Astrocyte (in vitro differentiated cells and primary cell): ENCODE results near the gene PEAR1. TPM values are rescaled to one million over a fixed set of nuclear protein-coding genes. Genes with fewer than 3 reads are reported as not detected.

Source experiments
- DNase-seq: peaks from one replicate; pipeline ENCODE4 v3.0.0-alpha.2; 2010; ENCODE audit warnings: low read depth
- FAIRE-seq: peaks from 2 replicates; lab custom pipeline; 2011; peaks lifted over from hg19 to GRCh38; lab: Jason Lieb, UNC
- H2AFZ ChIP-seq: 2 replicates; pipeline ENCODE4 v1.6.0; 2012; ENCODE audit warnings: low read depth, low read length, inconsistent platforms
- H3K27ac ChIP-seq: 2 replicates; pipeline ENCODE4 v1.5.1; 2011; ENCODE audit warnings: low read depth, low read length, inconsistent platforms
- H3K27me3 ChIP-seq: 2 replicates; pipeline ENCODE4 v1.6.0; 2011; ENCODE audit warnings: low read length, inconsistent platforms; ENCODE audit not compliant: insufficient read depth
- H3K36me3 ChIP-seq: 2 replicates; pipeline ENCODE4 v1.5.1; 2011; ENCODE audit warnings: low read length, inconsistent platforms; ENCODE audit not compliant: insufficient read depth
- H3K4me1 ChIP-seq: 2 replicates; pipeline ENCODE4 v1.5.1; 2011; ENCODE audit warnings: low read length, inconsistent platforms; ENCODE audit not compliant: insufficient read depth
- H3K4me2 ChIP-seq: 2 replicates; pipeline ENCODE4 v1.6.0; 2012; ENCODE audit warnings: low read length, inconsistent platforms
- H3K4me3 ChIP-seq: 2 replicates; pipeline ENCODE4 v1.5.1; 2011; ENCODE audit warnings: low read depth, mild to moderate bottlenecking, low read length, inconsistent platforms; ENCODE audit not compliant: insufficient read depth
- H3K79me2 ChIP-seq: 2 replicates; pipeline ENCODE4 v1.6.0; 2012; ENCODE audit warnings: mild to moderate bottlenecking, low read length, inconsistent platforms; ENCODE audit not compliant: insufficient read depth
- H3K9ac ChIP-seq: 2 replicates; pipeline ENCODE4 v1.6.0; 2012; ENCODE audit warnings: mild to moderate bottlenecking, low read length, inconsistent platforms
- H3K9me3 ChIP-seq: 2 replicates; pipeline ENCODE4 v1.5.1; 2012; ENCODE audit warnings: low read depth, mild to moderate bottlenecking, low read length, inconsistent platforms; ENCODE audit not compliant: insufficient read depth
- H4K20me1 ChIP-seq: 2 replicates; pipeline ENCODE4 v1.6.0; 2012; ENCODE audit warnings: low read length, inconsistent platforms; ENCODE audit not compliant: insufficient read depth
- H3K27ac Mint-ChIP-seq: one replicate; pipeline ENCODE4 v1.8.0; 2021; ENCODE audit warnings: mild to moderate bottlenecking, mixed read lengths; ENCODE audit not compliant: unreplicated experiment
- H3K27me3 Mint-ChIP-seq: one replicate; pipeline ENCODE4 v1.8.0; 2021; ENCODE audit warnings: low read depth, mixed read lengths; ENCODE audit not compliant: unreplicated experiment
- H3K36me3 Mint-ChIP-seq: one replicate; pipeline ENCODE4 v1.8.0; 2021; ENCODE audit warnings: low read depth, mixed read lengths; ENCODE audit not compliant: unreplicated experiment
- H3K4me1 Mint-ChIP-seq: one replicate; pipeline ENCODE4 v1.8.0; 2021; ENCODE audit warnings: low read depth, mixed read lengths; ENCODE audit not compliant: unreplicated experiment
- H3K4me3 Mint-ChIP-seq: one replicate; pipeline ENCODE4 v1.8.0; 2021; ENCODE audit warnings: mild to moderate bottlenecking, moderate library complexity, mixed read lengths; ENCODE audit not compliant: unreplicated experiment
- H3K9me3 Mint-ChIP-seq: one replicate; pipeline ENCODE4 v1.8.0; 2021; ENCODE audit warnings: mild to moderate bottlenecking, mixed read lengths; ENCODE audit not compliant: unreplicated experiment
- CTCF ChIP-seq: IDR thresholded peaks from 2 replicates; pipeline ENCODE4 v1.5.1; 2011; ENCODE audit warnings: low read depth, mild to moderate bottlenecking, inconsistent platforms, low read length, moderate library complexity; ENCODE audit not compliant: insufficient read depth
- EZH2 ChIP-seq: IDR thresholded peaks from 2 replicates; pipeline ENCODE4 v1.6.1; 2012; ENCODE audit warnings: mild to moderate bottlenecking, low read length, inconsistent platforms; ENCODE audit not compliant: insufficient read depth
- total RNA-seq: library from RNA; stranded (reverse); gene quantifications from 2 replicates; pipeline ENCODE4 v1.2.1, GENCODE V29; 2021

The PEAR1 gene
- total RNA-seq, 1 donor from 2014 or later = 17.3 TPM

DNA sequence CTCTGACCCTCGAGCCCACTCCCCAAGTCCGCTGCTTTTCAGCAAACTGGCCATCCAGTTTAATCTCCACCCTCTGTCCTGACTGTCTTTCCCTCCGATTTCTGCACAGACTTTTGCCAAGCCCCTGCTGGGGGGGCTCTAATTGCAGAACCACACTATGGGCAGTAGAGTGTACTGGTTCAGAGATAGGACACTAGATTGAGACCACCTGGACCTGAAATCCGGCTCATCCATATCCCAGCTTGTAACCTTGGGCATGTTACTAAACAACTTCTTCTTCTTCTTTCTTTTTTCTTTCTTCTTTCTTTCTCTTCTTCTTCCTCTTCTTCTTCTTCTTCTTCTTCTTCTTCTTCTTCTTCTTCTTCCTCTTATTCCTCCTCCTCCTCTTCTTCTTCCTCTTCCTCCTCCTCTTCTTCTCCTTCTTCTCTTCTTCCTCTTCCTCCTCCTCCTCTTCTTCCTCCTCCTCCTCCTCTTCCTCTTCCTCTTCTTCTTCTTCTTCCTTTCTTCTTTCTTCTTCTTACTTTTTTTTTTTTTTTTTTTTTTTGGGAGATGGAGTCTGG, 34.6 kb downstream of the PEAR1 start:
- peaks cover 15% of the 10 kb centered on the region for H3K4me1 ChIP-seq
- Mint-ChIP-seq H3K4me1 (peaks cover 11% of the 10 kb centered on the region), H3K27ac (no peak overlapping the region), H3K36me3 (no peaks in the 10 kb centered on the region), H3K9me3 (peaks cover 1% of the 10 kb centered on the region), H3K27me3 (peaks cover 68% of the 10 kb centered on the region), H3K4me3 (no peak overlapping the region)
- H3K9me3 ChIP-seq = no peaks in the 10 kb centered on the region
- H3K9ac ChIP-seq = no peak overlapping the region
- TF ChIP-seq EZH2 = no peak
- no peak for TF ChIP-seq CTCF
- H2AFZ ChIP-seq = no peak overlapping the region
- H4K20me1 ChIP-seq = peaks cover 8% of the 10 kb centered on the region
- DNase-seq = no peak
- no peak for FAIRE-seq
- H3K27ac ChIP-seq = no peak overlapping the region
- H3K79me2 ChIP-seq = no peaks in the 10 kb centered on the region
- H3K4me3 ChIP-seq = no peak overlapping the region
- peak overlapping the region; percentile 84 for H3K4me2 ChIP-seq
- H3K27me3 ChIP-seq = peaks cover 29% of the 10 kb centered on the region
- no peaks in the 10 kb centered on the region for H3K36me3 ChIP-seq

GRCh38 chr1:156929596-156930238, 36.2 kb downstream of the PEAR1 start:
- DNase-seq = no peak
- no peak for FAIRE-seq
- H3K4me1 Mint-ChIP-seq = peaks cover 9% of the 10 kb centered on the region
- no peak overlapping the region for H2AFZ ChIP-seq
- no peaks in the 10 kb centered on the region for H3K36me3 ChIP-seq
- TF ChIP-seq EZH2 (no peak), CTCF (no peak)
- no peak overlapping the region for H3K27ac Mint-ChIP-seq
- H3K9me3 ChIP-seq = no peaks in the 10 kb centered on the region
- peaks cover 61% of the 10 kb centered on the region for H3K27me3 Mint-ChIP-seq
- H3K9me3 Mint-ChIP-seq = peaks cover 1% of the 10 kb centered on the region
- H3K79me2 ChIP-seq = no peaks in the 10 kb centered on the region
- H3K9ac ChIP-seq = no peak overlapping the region
- no peak overlapping the region for H3K27ac ChIP-seq
- no peak overlapping the region for H3K4me3 ChIP-seq
- peaks cover 15% of the 10 kb centered on the region for H3K27me3 ChIP-seq
- peaks cover 8% of the 10 kb centered on the region for H4K20me1 ChIP-seq
- no peak overlapping the region for H3K4me3 Mint-ChIP-seq
- no peak overlapping the region for H3K4me2 ChIP-seq
- H3K36me3 Mint-ChIP-seq = peaks cover 4% of the 10 kb centered on the region
- H3K4me1 ChIP-seq = peaks cover 10% of the 10 kb centered on the region

DNA sequence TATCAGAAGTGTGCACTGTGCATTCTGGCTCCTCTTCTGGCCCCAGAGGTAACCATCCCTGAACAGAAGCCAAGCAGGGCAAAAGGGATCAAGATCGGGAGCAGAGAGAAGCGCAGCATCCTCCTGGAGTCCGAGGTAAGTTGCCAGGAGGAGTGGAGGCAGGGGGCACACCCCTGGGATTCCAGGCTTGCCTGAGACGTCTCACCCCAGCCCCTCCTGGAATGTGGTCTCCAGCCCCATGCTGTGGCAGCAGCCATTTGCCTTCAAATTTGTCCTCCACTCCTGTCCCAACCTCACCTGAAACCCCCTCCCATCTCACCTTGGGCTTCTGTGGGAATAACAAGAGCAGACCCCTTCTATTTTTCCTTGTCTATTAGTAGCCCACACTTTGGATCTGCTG, 37.0 kb downstream of the PEAR1 start:
- Histone ChIP-seq H3K4me3 (no peak overlapping the region), H3K27me3 (peaks cover 7% of the 10 kb centered on the region), H3K4me1 (peaks cover 10% of the 10 kb centered on the region), H3K79me2 (no peaks in the 10 kb centered on the region), H3K4me2 (no peak overlapping the region), H3K27ac (no peak overlapping the region), H3K36me3 (no peaks in the 10 kb centered on the region), H2AFZ (no peak overlapping the region), H3K9me3 (no peaks in the 10 kb centered on the region), H4K20me1 (peaks cover 1% of the 10 kb centered on the region), H3K9ac (no peak overlapping the region)
- H3K27me3 Mint-ChIP-seq = peaks cover 54% of the 10 kb centered on the region
- peaks cover 9% of the 10 kb centered on the region for H3K4me1 Mint-ChIP-seq
- H3K4me3 Mint-ChIP-seq = no peak overlapping the region
- FAIRE-seq (no peak), DNase-seq (no peak)
- H3K27ac Mint-ChIP-seq = no peak overlapping the region
- TF ChIP-seq EZH2 (no peak), CTCF (no peak)
- peaks cover 1% of the 10 kb centered on the region for H3K9me3 Mint-ChIP-seq
- H3K36me3 Mint-ChIP-seq = peaks cover 5% of the 10 kb centered on the region
